ENCODE results near the gene PPHLN1. TPM values are rescaled to one million over a fixed set of nuclear protein-coding genes. Genes with fewer than 3 reads are reported as not detected.
"Not testable (repeated sequence)": the region's sequence is repeated elsewhere in the genome, so short reads cannot be mapped to it uniquely, and the experiment has no call there.

Gene PPHLN1
- polyA plus RNA-seq, 3 donors = 40.7 to 74.8 (median 68.7) TPM

- peaks cover 19 to 37% of the 10 kb centered on the region in 2 donors for H3K36me3 ChIP-seq (replicated peaks in 1 of 2; ENCODE audit: control insufficient read depth in 1 of 2, insufficient read depth in 2 of 2, low read length in 2 of 2)
- H3K36me3 Mint-ChIP-seq = peaks cover 21 to 37% of the 10 kb centered on the region in 2 donors
- H3K27me3 ChIP-seq (ENCODE audit: control insufficient read depth in 2 of 2, insufficient read depth in 2 of 2, low read length in 2 of 2); intact Hi-C loops (cut with micrococcal nuclease); H3K27ac Mint-ChIP-seq; DNase-seq; H3K9ac ChIP-seq (ENCODE audit: insufficient read depth, low read length, poor library complexity, severe bottlenecking); H3K4me1 Mint-ChIP-seq; H3K4me3 ChIP-seq (replicated peaks in 1 of 3; ENCODE audit: low read depth in 2 of 3, low read length in 3 of 3); H3K9me3 Mint-ChIP-seq; H3K4me3 Mint-ChIP-seq; H3K27me3 Mint-ChIP-seq (ENCODE audit: low read depth in 3 of 3); H3K9me3 ChIP-seq (replicated peaks in 1 of 2; ENCODE audit: control insufficient read depth in 1 of 2, insufficient read depth in 1 of 2, low read length in 2 of 2); H3K4me1 ChIP-seq (ENCODE audit: control insufficient read depth in 1 of 2, insufficient read depth in 2 of 2, low read length in 2 of 2); H2AFZ ChIP-seq (ENCODE audit: insufficient read depth, low read depth, low read length, poor library complexity, severe bottlenecking); H3K27ac ChIP-seq (ENCODE audit: low read depth in 1 of 2, low read length in 2 of 2); H3K4me2 ChIP-seq (replicated peaks; ENCODE audit: extremely low read depth, low read length, poor library complexity, severe bottlenecking): not testable (repeated sequence)
- peaks cover 38% of the 10 kb centered on the region for H3K79me2 ChIP-seq (ENCODE audit: insufficient read depth, low read length)
- H4K20me1 ChIP-seq (ENCODE audit: insufficient read depth, low read length) = peaks cover 12% of the 10 kb centered on the region
- 96% methylated on average over 15 of the region's 34 CpGs for whole genome bisulfite sequencing (ENCODE audit: insufficient coverage)
These were observed 24.0 kb downstream of the PPHLN1 start for GRCh38 chr12:42350021-42350407.

DNA sequence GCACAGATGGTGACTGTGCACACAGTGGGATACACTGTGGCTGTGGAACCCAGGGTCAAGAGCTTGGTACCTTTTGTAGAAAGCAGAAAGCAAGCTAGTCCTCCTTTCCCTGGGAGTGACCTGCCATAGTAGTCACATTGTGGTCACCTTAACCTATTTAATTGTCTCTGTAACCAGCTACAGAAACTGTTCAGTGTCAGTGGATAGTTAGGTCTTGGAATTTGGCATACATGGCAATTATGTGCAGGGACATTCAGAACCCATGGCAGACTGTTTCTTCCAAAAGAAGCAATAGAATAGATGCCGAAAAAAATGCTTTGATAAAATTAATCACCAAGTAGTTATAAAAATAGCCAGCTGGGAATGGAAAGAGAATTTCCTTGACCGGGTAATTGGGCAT, 30.4 kb downstream of the PPHLN1 start:
- H3K27ac Mint-ChIP-seq = no peak overlapping the region
- Histone ChIP-seq H3K27ac (ENCODE audit: low read depth in 1 of 2, low read length in 2 of 2) (no peak overlapping the region), H2AFZ (ENCODE audit: insufficient read depth, low read depth, low read length, poor library complexity, severe bottlenecking) (no peak overlapping the region), H3K9ac (ENCODE audit: insufficient read depth, low read length, poor library complexity, severe bottlenecking) (no peak overlapping the region), H3K4me1 (ENCODE audit: control insufficient read depth in 1 of 2, insufficient read depth in 2 of 2, low read length in 2 of 2) (no peaks in the 10 kb centered on the region), H4K20me1 (ENCODE audit: insufficient read depth, low read length) (no peaks in the 10 kb centered on the region), H3K9me3 (replicated peaks in 1 of 2; ENCODE audit: control insufficient read depth in 1 of 2, insufficient read depth in 1 of 2, low read length in 2 of 2) (no peaks in the 10 kb centered on the region), H3K27me3 (ENCODE audit: control insufficient read depth in 2 of 2, insufficient read depth in 2 of 2, low read length in 2 of 2) (no peaks in the 10 kb centered on the region), H3K4me3 (replicated peaks in 1 of 3; ENCODE audit: low read depth in 2 of 3, low read length in 3 of 3) (no peak overlapping the region), H3K36me3 (replicated peaks in 1 of 2; ENCODE audit: control insufficient read depth in 1 of 2, insufficient read depth in 2 of 2, low read length in 2 of 2) (peaks cover 38 to 54% of the 10 kb centered on the region in 2 donors), H3K4me2 (replicated peaks; ENCODE audit: extremely low read depth, low read length, poor library complexity, severe bottlenecking) (no peak overlapping the region), H3K79me2 (ENCODE audit: insufficient read depth, low read length) (peaks cover 5% of the 10 kb centered on the region)
- no peaks in the 10 kb centered on the region for H3K27me3 Mint-ChIP-seq (ENCODE audit: low read depth in 3 of 3)
- TF ChIP-seq CTCF (IDR thresholded peaks at IDR 0.05) = no peak
- DNase-seq = no peak
- intact Hi-C loops (cut with micrococcal nuclease) = no loop called here
- H3K9me3 Mint-ChIP-seq = no peaks in the 10 kb centered on the region
- H3K4me3 Mint-ChIP-seq = no peak overlapping the region
- no CpG with 5 or more reads among the region's 2 CpGs for WGBS (ENCODE audit: insufficient coverage)
- H3K4me1 Mint-ChIP-seq = peaks cover 9% of the 10 kb centered on the region
- peaks cover 42 to 50% of the 10 kb centered on the region in 2 donors for H3K36me3 Mint-ChIP-seq
